ENCODE measurements around the gene SFXN3. TPM values are rescaled to one million over a fixed set of nuclear protein-coding genes. Genes with fewer than 3 reads are reported as not detected.
A peak's percentile ranks its signal among the peaks of the same experiment; 100 is the strongest.

The SFXN3 gene
- total and polyA plus RNA-seq, 5 experiments from 2014 or later: 9.9 to 66.9 (median 11.5) TPM

- no peaks in the 10 kb centered on the region for H3K36me3 Mint-ChIP-seq
- H3K9me3 Mint-ChIP-seq: no peaks in the 10 kb centered on the region
- ATAC-seq: no peak
- H3K4me3 Mint-ChIP-seq: no peak overlapping the region
- peaks cover 5 to 17% (median 12%) of the 10 kb centered on the region in 5 donors for H3K27me3 Mint-ChIP-seq
- peaks cover 6 to 14% (median 8%) of the 10 kb centered on the region in 4 donors for H3K4me1 Mint-ChIP-seq
- H3K27ac Mint-ChIP-seq: no peak overlapping the region
- DNase-seq: no peak
- POLR2A ChIA-PET: no interaction called here
Observed at GRCh38 chr10:101054876-101055275, 23.8 kb downstream of the SFXN3 start.

GRCh38 chr10:101055411-101055810, 24.4 kb downstream of the SFXN3 start:
- H3K36me3 Mint-ChIP-seq: no peaks in the 10 kb centered on the region
- H3K27me3 Mint-ChIP-seq: peaks cover 5 to 12% (median 7%) of the 10 kb centered on the region in 5 donors
- H3K4me1 Mint-ChIP-seq: peaks cover 6 to 16% (median 9%) of the 10 kb centered on the region in 4 donors
- DNase-seq (no peak), ATAC-seq (no peak)
- POLR2A ChIA-PET: no interaction called here
- H3K27ac Mint-ChIP-seq: no peak overlapping the region
- no peak overlapping the region for H3K4me3 Mint-ChIP-seq
- no peaks in the 10 kb centered on the region for H3K9me3 Mint-ChIP-seq

GRCh38 chr10:101056365-101057151, 25.5 kb downstream of the SFXN3 start:
- no peak overlapping the region for H3K4me3 Mint-ChIP-seq

GRCh38 chr10:101060036-101060950, 29.3 kb downstream of the SFXN3 start:
- peak overlapping the region; percentile 92 to 99 (median 96) for H3K4me3 Mint-ChIP-seq
- DNase-seq (peak; percentile 79 to 99 (median 90)), ATAC-seq (peak; percentile 75 to 77)
- peaks cover 13 to 39% (median 32%) of the 10 kb centered on the region in 4 donors for H3K4me1 Mint-ChIP-seq
- no peaks in the 10 kb centered on the region for H3K36me3 Mint-ChIP-seq
- POLR2A ChIA-PET: interaction anchor here (0.7 to 3.1 kb wide), 5 partner anchors 10 to 147 kb away, joined by 3 to 38 read pairs (median 7); partner anchors contain the start of genes PDZD7 and SFXN3
- H3K27ac Mint-ChIP-seq: peak overlapping the region; percentile 83 to 99 (median 94)
- H3K9me3 Mint-ChIP-seq: no peaks in the 10 kb centered on the region
- H3K27me3 Mint-ChIP-seq: peaks cover 11 to 24% (median 17%) of the 10 kb centered on the region in 5 donors

More at GRCh38 chr10:101056365-101057151, 25.5 kb downstream of the SFXN3 start:
- Mint-ChIP-seq H3K27me3 (peaks cover 0 to 3% (median 0%) of the 10 kb centered on the region in 5 donors), H3K4me1 (peaks cover 6 to 16% (median 11%) of the 10 kb centered on the region in 4 donors), H3K36me3 (no peaks in the 10 kb centered on the region), H3K9me3 (no peaks in the 10 kb centered on the region), H3K27ac (peak overlapping the region in 1 of 10 donors; percentile 32)
- no peak for ATAC-seq
- POLR2A ChIA-PET: no interaction called here
- DNase-seq: no peak

- Mint-ChIP-seq H3K4me1 (peaks cover 15 to 43% (median 35%) of the 10 kb centered on the region in 4 donors), H3K27me3 (peaks cover 15 to 32% (median 25%) of the 10 kb centered on the region in 5 donors), H3K27ac (peak overlapping the region; percentile 83 to 99 (median 94)), H3K9me3 (no peaks in the 10 kb centered on the region), H3K4me3 (peak overlapping the region; percentile 92 to 99 (median 96)), H3K36me3 (no peaks in the 10 kb centered on the region)
- ATAC-seq (peak; percentile 69 to 70), DNase-seq (peak in 7 of 10 donors; percentile 33 to 95 (median 87))
- POLR2A ChIA-PET: interaction anchor here (0.7 to 3.1 kb wide), 7 partner anchors 9 to 81 kb away, joined by 3 to 38 read pairs (median 3); no protein-coding TSS in a partner anchor
Observed at GRCh38 chr10:101060951-101061623, 30.1 kb downstream of the SFXN3 start.

GRCh38 chr10:101061624-101062231, 30.7 kb downstream of the SFXN3 start, which contains the start of gene KAZALD1:
Gene KAZALD1 (plus strand): TSS chr10:101061989. CDS start chr10:101062593, 604 bp downstream.
- peak within 1 kb of the TSS; percentile 92 to 99 (median 96) for H3K4me3 Mint-ChIP-seq
- DNase-seq (peak in 1 of 10 donors; percentile 47), ATAC-seq (no peak)
- peak within 1 kb of the TSS; percentile 83 to 99 (median 94) for H3K27ac Mint-ChIP-seq
- H3K9me3 Mint-ChIP-seq: no peaks in the 10 kb centered on the region
- H3K27me3 Mint-ChIP-seq: peaks cover 15 to 38% (median 26%) of the 10 kb centered on the region in 5 donors
- POLR2A ChIA-PET: interaction anchor here (0.6 to 3.1 kb wide), 9 partner anchors 9 to 1616 kb away, joined by 3 to 38 read pairs (median 3); partner anchors contain the start of genes PDZD7 and SFXN3
- H3K4me1 Mint-ChIP-seq: peaks cover 18 to 48% (median 40%) of the 10 kb centered on the region in 4 donors
- no peaks in the 10 kb centered on the region for H3K36me3 Mint-ChIP-seq

- Mint-ChIP-seq H3K4me3 (peak overlapping the region; percentile 58 to 94 (median 76)), H3K27ac (peak overlapping the region in 1 of 10 donors; percentile 46), H3K36me3 (no peaks in the 10 kb centered on the region), H3K27me3 (peaks cover 15 to 39% (median 26%) of the 10 kb centered on the region in 5 donors), H3K4me1 (peaks cover 19 to 53% (median 43%) of the 10 kb centered on the region in 4 donors), H3K9me3 (no peaks in the 10 kb centered on the region)
- DNase-seq (peak in 8 of 10 donors; percentile 23 to 51 (median 44)), ATAC-seq (peak; percentile 34 to 43)
- POLR2A ChIA-PET: interaction anchor here (0.5 to 3.1 kb wide), 9 partner anchors 9 to 1616 kb away, joined by 3 to 38 read pairs (median 4); partner anchors contain the start of genes PDZD7 and SFXN3
Observed at GRCh38 chr10:101062232-101063049, 31.4 kb downstream of the SFXN3 start.

- no peak for DNase-seq
- POLR2A ChIA-PET: interaction anchor here (0.5 to 1.7 kb wide), 4 partner anchors 8 to 79 kb away, joined by 3 to 6 read pairs (median 4); partner anchors contain the start of genes PDZD7 and SFXN3
- H3K27me3 Mint-ChIP-seq: peaks cover 15 to 43% (median 26%) of the 10 kb centered on the region in 5 donors
- H3K4me3 Mint-ChIP-seq: peak overlapping the region in 7 of 10 donors; percentile 6 to 94 (median 48)
- H3K27ac Mint-ChIP-seq: no peak overlapping the region
- no peaks in the 10 kb centered on the region for H3K9me3 Mint-ChIP-seq
- H3K4me1 Mint-ChIP-seq: peaks cover 19 to 57% (median 47%) of the 10 kb centered on the region in 4 donors
- no peak for ATAC-seq
- H3K36me3 Mint-ChIP-seq: no peaks in the 10 kb centered on the region
Observed at GRCh38 chr10:101063050-101063525, 32.1 kb downstream of the SFXN3 start.

- POLR2A ChIA-PET: interaction anchor here (0.7 to 1.7 kb wide), 3 partner anchors 21 to 79 kb away, joined by 3 to 6 read pairs (median 4); partner anchors contain the start of genes PDZD7 and SFXN3
- Mint-ChIP-seq H3K4me1 (peaks cover 19 to 57% (median 47%) of the 10 kb centered on the region in 4 donors), H3K27ac (no peak overlapping the region), H3K4me3 (peak overlapping the region; percentile 6 to 94 (median 46)), H3K9me3 (no peaks in the 10 kb centered on the region), H3K27me3 (peaks cover 15 to 43% (median 26%) of the 10 kb centered on the region in 5 donors), H3K36me3 (no peaks in the 10 kb centered on the region)
- ATAC-seq (no peak), DNase-seq (no peak)
Observed at GRCh38 chr10:101063548-101064414, 32.7 kb downstream of the SFXN3 start.

Data from naive thymus-derived CD8-positive, alpha-beta T cell (primary cell).